ENCODE measurements around the gene WDR46.
"Not testable (repeated sequence)": the region's sequence is repeated elsewhere in the genome, so short reads cannot be mapped to it uniquely, and the experiment has no call there.

Gene WDR46

DNA sequence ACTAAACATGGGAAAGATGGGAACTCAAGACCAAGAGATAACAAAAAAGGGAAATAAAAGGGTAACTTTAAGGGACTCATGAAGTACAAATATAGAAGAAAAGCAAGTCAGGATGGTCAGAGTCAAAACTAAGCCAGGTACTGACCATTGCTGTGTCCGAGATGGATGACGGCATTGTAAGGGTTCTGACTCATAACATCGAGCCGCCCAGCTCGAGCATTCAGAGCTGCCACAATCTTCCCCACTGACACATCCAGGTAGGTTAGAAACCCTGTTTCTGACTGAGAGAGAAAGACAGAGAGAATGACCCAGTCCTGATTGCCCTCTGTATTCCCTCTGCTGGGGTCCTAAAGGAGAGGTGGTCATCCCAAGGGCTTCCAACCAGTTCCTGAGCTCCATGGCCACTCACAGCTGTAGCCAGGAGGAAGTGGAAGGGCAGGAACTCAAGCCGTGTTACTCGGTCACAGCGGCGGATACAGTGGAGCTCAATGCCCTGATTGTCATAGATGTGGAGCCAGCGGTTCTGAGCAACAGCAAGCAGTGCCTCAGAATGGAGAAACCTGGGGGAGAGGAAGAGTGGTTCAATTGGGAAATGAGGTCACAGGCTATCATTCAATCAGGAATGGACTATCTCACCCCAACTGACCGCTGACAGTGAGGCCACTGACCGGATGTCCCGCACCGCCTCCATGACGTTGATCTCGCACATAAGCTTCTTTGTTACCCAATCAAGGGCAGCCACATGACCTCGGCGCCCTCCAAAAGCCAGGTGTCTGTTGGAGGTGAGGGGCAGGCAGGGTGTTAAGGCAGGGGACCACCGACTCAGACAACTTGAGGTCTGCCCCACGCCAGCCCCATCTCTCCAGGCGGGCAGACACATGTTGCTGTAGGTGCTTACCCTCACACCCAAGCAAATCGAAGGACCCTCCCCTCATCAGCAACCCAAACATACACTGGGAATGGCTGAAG lies 1.8 kb downstream of the WDR46 start:
- DNase-seq: no peak

DNA sequence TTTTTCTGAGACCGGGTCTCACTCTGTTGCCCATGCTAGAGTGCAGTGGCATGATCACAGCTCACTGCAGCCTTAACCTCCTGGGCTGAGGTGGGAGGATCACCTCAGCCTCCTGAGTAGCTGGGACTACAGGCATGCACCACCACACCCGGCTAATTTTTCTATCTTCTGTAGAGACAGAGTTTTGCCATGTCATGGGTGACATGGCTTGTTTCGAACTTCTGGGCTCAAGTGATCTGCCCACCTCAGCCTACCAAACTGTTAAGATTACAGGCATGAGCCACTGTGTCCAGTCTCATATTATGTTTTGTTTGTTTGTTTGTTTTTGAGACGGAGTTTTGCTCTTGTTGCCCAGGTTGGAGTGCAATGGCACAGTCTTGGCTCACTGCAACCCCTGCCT lies 3.8 kb downstream of the WDR46 start:
- DNase-seq: not testable (repeated sequence)

DNA sequence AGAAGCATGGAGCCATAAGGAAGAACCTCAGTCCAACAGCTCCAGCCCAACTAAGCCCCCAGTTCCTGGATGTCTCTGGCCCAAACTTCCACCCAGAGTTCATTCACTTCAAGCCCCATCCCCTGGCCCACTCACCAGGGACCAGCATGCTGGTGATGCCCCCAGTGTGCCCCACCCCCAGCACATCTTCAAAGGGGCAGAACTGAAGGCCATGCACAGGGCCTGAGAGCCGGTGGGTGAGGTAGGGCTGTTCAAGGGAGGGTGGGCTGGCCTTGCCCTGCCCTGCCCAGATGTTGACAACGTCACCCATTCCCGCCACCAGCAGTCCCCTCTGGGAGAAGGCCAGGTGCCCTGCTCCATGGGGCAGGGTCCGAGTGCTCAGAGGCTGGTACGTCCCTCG lies 8.5 kb downstream of the WDR46 start:
- DNase-seq: no peak

DNA sequence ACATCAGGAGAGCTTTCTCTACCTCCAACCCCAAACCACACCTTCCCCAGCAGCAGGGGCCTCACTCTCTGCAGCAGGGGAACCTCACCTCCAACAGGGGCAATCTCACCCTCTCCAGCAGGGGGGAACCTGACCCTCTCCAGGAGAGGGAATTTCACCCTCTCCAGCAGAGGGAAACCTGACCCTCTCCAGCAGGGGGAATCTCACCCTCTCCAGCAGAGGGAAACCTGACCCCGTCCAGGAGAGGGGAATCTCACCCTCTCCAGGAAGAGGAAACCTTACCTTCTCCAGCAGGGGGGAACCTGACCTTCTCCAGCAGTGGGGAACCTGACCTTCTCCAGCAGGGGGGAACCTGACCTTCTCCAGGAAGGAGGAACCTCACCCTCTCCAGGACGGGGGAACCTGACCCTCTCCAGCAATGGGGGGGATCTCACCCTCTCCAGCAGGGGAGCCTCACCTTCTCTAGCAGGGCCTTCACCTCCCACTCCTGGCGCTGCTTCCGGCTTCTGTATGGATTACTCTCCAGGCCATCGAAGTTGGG lies 9.0 kb downstream of the WDR46 start:
- no peak for DNase-seq

DNA sequence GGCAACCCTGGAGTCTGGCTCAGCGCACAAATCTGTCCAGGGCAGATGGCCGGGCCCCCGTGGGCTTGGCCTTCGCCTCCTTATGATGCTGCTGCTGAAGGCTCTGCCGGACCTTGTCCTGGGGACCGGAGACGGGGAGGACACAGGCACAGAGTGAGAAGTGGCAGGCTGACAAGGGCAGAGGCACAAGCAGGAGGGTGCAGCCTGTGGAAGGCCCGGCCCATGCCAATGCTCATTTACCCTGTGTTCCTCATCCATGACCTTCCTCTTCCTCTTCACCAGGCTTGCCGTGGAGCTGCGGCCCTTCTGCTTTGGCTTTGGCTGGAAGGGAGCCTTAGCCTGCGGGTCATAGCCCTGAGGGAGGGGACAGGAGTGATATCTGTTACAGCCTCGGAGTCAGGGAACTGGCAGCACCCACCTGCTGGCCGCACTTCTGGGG lies 9.8 kb downstream of the WDR46 start:
- DNase-seq: no peak

DNA sequence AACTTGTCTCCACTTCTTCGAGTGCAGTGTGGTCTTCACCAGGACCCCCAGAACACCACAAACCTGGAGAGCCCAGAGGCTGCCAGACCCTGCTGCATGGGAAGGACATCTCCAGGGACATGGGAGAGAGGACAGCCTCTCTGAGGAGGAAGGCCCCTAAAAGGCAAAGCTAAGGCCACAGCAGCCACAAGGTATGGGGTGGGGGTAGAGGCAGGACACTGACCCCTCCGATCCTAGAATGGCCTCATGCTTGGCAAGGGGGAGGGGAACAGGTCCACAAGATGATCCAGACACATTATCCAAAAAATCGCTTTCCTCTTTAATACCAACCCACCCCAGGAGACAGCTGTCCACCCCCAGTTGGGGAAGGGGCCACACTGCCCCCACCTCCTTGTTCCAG lies 10.2 kb downstream of the WDR46 start:
- no peak for DNase-seq

DNA sequence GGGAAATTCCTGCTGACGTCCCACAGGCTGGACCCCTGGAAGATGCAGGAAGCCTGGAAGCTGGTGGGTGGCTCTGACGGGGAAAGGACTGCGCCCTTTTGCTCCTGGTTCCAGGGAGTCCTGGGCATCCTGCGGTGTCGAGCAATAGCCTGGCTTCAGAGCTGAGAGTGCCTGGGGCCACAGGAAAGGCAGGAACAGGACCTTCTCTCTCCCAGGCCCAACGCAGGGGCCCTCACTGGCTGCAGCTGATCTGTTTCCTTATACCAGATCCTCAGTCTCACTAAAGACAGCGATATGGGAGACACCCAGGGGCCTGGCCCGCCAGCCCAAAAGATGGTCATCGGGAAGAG lies 10.7 kb downstream of the WDR46 start:
- DNase-seq: no peak

DNA sequence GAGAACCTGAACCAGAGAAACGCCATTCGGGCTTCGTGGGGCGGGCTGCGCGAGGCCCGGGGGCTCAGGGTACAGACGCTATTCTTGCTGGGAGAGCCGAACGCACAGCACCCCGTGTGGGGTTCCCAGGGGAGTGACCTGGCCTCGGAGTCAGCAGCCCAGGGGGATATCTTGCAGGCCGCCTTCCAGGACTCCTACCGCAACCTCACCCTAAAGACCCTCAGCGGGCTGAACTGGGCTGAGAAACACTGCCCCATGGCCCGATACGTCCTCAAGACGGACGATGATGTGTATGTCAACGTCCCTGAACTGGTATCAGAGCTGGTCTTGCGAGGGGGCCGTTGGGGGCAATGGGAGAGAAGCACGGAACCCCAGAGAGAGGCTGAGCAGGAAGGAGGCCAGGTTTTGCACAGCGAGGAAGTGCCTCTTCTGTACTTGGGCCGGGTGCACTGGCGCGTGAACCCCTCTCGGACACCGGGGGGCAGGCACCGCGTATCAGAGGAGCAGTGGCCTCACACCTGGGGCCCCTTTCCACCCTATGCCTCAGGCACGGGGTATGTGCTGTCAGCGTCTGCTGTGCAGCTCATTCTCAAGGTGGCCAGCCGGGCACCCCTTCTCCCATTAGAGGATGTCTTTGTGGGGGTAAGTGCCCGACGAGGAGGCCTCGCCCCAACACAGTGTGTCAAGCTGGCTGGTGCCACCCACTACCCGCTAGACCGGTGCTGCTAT lies 11.2 kb downstream of the WDR46 start:
- peak in 2 of 5 donors; percentile 24 to 27 for DNase-seq

DNA sequence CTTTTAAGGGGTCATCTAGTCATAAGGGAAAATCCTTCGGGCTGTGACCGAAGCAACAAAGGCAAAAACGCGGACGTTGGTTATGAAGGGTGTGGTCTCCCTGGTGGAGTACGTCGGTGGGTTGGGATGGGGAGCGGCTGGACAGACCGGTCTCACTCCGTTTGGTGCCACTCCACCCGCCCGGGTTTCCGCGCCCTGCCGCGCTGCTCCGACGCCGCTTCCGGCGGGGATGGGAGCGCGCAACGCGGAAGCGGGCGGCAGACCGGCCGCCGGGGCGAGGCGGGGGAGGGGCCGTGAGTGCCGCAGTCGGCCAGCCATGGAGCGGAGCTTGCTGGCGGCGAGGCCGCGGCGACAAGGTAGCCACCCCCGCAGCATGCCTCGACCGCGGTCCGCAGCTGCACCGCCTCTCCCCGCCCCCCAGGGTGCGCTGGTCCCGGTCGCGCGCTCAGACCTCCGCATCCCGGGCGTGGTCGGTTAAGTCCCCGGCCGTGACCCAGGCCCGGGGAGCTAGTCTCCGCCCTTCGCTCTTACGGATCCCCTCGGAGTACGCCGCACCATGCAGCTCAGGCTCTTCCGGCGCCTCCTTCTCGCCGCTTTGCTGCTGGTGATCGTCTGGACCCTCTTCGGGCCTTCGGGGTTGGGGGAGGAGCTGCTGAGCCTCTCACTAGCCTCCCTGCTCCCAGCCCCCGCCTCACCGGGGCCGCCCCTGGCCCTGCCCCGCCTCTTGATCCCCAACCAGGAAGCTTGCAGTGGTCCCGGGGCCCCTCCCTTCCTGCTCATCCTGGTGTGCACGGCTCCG lies 12.0 kb downstream of the WDR46 start, which contains the start of gene B3GALT4:
TSS of gene B3GALT4 (plus strand) at position 260 of the 799 bp plus-strand sequence. CDS start at position 557, 297 bp downstream.
- DNase-seq: peak; percentile 50 to 84 (median 60)

DNA sequence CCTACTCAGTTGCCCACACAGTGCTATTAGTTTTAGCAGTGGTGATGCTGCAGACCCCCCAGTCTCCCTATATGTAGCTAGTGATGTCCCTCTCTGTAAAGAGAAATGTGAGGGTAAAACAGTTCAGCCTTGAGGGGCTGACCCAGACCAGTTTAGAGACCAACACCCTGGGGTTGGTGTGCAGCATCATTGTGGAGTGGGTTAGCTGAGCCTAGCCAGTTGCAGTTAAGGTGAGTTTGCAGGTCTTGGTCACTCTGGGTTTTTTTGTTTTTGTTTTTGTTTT lies 12.5 kb downstream of the WDR46 start:
- no peak for DNase-seq

DNA sequence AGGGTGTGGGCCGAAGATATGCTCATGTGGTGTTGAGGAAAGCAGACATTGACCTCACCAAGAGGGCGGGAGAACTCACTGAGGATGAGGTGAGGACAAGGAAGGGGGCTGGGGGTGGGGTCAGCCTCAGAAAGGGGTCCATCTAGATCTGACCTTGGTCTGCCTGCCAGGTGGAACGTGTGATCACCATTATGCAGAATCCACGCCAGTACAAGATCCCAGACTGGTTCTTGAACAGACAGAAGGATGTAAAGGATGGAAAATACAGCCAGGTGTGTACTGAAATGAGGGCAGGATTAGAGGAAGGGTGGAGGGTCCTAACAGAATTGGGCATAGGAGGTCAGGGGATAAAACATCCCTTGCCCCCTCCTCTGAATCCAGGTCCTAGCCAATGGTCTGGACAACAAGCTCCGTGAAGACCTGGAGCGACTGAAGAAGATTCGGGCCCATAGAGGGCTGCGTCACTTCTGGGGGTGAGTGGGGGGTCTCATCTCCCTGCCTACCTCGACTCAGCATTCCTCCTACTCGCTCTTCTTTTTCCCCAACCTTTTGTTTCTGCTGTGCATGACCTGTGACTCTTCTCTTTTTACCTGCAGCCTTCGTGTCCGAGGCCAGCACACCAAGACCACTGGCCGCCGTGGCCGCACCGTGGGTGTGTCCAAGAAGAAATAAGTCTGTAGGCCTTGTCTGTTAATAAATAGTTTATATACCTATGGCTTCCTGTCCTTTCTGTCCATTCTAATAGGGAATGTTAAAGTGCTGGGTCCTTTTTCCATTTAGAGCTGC lies 13.1 kb downstream of the WDR46 start:
- DNase-seq: not testable (repeated sequence)

DNA sequence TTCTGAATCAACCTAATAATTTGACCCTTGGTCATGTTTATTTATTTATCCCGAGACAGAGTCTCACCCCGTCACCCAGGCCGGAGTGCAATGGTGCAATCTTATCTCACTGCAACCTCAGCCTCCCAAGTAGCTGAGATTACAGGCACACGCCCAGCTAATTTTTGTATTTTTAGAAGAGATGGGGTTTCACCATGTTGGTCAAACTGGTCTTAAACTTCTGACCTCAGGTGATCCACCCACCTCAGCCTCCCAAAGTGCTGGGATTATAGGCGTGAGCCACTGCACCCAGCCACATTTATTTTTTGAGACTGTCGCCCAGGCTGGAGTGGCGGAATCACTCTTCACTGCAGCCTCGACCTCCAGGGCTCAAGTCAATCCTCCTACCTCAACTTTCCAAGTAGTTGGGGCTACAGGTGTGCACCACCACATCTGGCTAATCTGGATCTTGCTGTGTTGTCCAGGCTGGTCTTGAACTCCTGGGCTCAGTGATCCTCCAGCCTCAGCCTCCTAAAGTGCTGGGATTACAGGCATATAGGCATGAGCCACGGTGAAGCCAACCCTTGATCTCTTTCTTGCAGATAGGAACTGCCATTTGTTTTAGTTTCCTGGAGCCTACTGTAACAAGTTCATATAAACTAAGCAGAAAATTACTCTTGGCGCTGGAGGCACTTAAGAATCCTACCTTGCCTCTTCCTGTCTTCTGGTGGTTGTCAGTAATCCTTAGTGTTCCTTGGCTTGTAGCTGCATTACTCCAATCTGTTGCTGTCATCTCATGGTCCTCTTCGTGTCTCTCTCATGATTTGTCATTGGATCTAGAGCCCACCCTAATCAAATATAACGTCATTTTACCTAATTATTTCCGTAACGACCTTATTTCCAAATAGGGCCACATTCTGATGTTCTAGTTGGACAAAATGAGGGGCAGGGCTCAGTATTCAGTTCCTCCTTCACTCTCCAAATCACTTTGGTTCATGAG lies 14.8 kb downstream of the WDR46 start:
- DNase-seq: no peak

DNA sequence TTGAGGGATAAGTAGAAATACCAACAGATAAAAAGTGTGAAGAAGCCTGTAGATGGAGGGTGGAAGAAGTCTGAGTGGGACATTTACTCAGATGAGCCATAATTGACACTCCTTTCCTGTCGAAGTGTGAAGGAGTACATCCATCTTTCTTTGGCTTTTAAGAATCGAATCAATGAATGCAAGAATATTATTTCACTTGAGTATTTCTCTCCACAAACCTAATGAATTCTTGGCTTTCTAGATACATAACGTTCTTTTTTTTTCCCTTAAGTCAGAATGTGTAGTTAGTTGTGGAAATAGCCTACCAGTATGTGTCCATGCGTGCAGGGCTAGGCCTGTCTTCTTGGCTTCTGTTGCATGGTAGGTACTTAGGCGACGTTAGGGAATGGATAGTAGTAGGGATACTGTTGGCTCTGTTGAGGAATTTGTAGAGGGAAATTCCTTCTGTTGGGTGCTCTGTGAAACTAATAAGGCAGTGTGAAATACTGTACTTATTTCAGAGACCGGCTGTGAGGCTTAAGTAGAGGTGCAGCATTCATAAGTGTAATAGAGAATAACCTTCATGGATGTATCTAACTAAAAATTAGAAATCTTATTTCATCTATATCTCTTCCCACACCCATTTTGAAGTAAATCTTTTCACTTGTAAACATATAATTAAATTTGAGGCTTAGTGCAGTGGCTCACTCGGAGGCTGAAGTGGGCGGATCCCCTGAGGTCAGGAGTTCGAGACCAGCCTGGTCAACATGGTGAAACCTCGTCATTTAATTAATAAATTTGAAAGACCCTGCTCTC lies 15.7 kb downstream of the WDR46 start:
- no peak for DNase-seq

DNA sequence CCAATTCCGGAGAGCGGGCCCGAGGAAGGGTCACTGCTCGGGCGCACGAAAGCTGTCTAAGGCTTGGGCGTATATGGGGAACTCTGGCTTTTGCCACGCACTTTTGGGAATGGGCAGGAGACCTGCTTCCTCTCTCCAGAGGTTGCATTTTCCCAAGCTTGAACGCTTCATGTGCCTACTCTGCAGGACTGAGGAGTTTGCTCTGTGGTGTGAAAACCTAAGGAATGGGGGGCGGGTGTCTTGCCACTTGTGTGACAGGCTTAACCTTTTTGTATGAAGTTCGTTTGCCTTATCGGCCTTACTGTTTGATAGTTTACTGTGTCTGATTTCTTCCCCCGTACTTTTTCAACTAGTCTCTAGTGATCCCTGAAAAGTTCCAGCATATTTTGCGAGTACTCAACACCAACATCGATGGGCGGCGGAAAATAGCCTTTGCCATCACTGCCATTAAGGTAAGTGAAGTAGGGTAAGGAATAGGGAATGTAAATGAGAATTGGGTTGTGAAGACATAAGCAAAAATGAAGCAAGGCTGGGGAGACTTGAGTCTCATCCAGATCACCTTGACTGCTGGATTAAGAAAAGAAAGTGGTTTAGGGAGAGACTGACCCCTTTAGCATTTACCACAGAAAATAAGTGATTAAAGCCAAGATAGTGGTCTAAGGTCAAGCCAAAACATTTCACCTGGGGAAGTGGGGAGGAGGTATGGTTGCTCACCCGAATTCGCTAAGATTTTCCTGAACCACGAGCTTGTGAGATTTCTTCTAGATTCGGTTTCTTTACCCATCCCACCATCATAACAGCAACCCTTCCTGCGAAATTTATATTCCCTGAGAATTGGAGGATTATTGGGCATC lies 16.5 kb downstream of the WDR46 start:
- no peak for DNase-seq

DNA sequence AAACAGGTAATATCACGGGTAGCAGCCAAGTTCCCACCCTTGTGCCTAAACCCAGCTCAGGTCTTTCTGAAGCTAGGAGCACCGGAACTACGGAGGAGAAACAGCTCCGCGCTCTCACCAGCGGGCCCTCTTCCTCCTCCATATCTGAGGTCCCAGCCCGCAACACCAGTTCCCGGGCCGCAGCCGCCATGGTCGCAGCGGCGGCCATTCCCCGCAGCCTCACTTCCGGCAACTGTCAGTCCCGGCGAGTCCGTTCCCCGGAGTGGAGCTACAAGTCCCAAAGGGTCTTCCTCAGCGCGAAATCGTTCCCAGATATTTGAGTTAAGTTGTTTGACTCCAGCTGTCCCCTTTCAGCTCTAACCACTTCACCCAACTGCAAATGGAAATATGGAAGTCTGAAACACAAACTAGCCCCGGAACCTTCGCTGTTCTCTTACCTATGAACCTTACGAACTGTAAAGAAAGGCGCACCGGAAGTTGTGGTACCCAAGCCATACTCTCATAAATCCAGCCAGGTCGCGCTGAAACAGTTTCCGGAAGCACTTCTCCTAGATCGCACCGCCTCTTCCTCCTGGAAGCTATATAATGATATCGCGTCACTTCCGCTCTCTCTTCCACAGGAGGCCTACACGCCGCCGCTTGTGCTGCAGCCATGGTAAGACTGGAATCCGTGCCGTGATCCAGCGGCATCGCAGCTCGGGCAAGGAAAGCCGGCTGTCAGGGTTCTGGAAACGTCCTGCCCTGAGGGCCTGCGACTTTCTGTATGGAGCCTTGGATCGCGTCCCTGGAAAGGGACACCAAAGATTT lies 17.4 kb downstream of the WDR46 start, which contains the start of the genes RPS18 and VPS52:
TSS of gene RPS18 (plus strand) at position 608 of the 807 bp plus-strand sequence. CDS start at position 653, 45 bp downstream.
TSS of gene VPS52 (minus strand) at position 409 of the 807 bp plus-strand sequence. CDS start at position 208, 201 bp downstream.
- peak; percentile 83 to 98 (median 90) for DNase-seq

DNA sequence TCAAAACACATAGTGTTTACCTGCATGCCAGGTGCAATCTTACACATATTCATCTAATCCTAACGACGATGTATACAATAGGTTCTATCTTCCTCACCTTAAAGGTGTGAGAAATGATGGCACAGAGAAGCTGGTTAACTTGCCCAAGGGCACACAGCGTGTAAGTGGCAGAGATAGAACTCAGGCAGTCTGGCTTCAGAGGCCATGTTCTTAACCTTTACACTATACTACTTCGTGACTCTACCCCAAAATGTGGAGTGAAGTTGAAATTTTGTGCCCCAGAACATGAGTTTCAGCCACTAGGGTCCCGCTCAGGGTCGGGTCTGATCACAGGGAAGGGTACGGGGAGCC lies 17.9 kb downstream of the WDR46 start:
- DNase-seq: no peak

DNA sequence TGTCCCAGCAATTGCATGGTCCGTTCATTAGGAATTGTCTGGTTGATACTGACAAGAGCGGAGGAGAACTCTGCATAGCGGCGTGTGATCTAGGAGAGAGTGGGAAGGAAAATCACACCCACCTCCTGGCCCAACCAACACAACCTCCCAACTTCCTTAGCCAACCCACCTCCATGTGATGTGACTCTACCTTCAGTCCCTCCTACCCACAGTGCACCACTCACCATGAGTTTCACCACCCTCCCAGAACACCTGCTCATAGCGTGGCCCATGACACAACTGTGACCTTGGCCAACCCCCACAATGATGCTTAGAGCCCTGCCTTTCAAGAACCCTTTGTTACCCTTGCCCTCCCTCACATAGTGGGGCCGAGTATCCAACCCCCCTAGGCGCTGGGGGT lies 25.0 kb downstream of the WDR46 start:
- no peak for DNase-seq

DNA sequence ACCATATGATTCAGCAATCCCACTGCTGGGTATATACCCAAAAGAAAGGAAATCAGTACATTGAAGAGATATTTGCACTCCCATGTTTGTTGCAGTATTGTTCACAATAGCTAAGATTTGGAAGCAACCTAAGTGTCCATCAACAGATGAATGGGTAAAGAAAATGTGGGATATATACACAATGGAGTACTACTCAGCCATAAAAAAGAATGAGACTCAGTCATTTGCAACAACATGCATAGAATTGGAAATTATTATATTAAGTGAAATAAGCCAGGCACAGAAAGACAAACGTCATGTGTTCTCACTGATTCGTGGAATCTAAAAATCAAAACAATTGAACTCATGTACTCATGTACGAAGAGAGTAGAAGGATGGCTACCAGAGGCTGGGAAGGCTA lies 26.5 kb downstream of the WDR46 start:
- not testable (repeated sequence) for DNase-seq
